Measurements from ENCODE around the gene ING4. TPM values are rescaled to one million over a fixed set of nuclear protein-coding genes. Genes with fewer than 3 reads are reported as not detected.

The ING4 gene
- total RNA-seq, 4 donors from 2014 or later, result 12.8 to 28.9 (median 19.7) TPM

DNA sequence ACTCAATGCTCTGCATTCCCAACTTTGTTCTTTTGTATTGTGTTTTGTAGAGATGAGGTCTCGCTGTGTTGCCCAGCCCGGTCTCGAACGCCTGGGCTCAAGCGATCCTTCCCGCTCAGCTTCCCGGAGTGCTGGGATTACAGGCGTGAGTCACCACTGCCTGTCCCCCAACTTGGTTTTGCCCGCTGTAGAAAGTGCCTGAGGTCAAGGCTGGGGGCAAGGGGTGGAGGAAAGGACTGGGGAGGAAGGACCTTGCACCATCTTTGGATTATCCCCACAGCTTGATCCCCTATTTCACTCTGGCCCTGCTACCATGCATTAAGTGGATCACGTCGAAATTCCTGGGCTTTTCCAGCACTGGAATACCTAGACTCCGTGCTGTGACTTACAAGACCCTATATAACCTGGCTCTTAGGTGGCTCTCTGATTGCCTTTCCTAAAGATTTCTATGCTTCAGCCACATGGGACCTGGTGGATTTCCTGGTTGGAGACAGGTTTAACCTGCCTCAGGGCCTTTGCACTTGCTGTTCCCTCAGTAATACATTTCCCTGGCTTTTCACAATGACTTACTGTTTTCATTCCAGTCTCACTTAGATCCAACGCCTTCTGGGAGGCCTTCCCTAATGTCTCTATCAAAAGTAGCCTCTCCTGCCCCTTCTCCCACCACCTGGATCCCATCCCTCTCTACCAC, 38.3 kb upstream of the ING4 start:
- in situ Hi-C loops (cut with MboI; ENCODE audit: low sequenced_read_pairs in 4 of 4), result loop anchor here in 1 of 4 donors (10.0 kb wide), 1 partner anchor 46 kb away; no protein-coding TSS in a partner anchor
- ATAC-seq, result no peak

GRCh38 chr12:6700646-6701051, 37.7 kb upstream of the ING4 start, which contains the start of gene PIANP:
PIANP (minus strand) TSS chr12:6700815; CDS start chr12:6698061, 2,754 bp downstream.
- DNase-seq, result no peak

More for the DNA sequence above, 38.3 kb upstream of the ING4 start:
- DNase-seq, result no peak
- peaks cover 0 to 2% of the 10 kb centered on the region in 2 donors for H3K4me1 ChIP-seq
- H3K36me3 ChIP-seq, result no peaks in the 10 kb centered on the region
- peak overlapping the region in 2 of 4 donors; percentile 13 to 38 for H3K4me3 ChIP-seq
- no peaks in the 10 kb centered on the region for H3K9me3 ChIP-seq
- H3K27me3 ChIP-seq, result peaks cover 69 to 90% (median 74%) of the 10 kb centered on the region in 3 donors
- no peak overlapping the region for H3K27ac ChIP-seq
- intact Hi-C loops (cut with DNase I; ENCODE audit: low total_unique reads), result no loop called here
- TF ChIP-seq POLR2A (IDR thresholded peaks at IDR 0.05), result no peak
- TF ChIP-seq CTCF (IDR thresholded peaks at IDR 0.05 in 4 of 5, conservative IDR thresholded peaks at IDR 0.05 in 1 of 5), result no peak

DNA sequence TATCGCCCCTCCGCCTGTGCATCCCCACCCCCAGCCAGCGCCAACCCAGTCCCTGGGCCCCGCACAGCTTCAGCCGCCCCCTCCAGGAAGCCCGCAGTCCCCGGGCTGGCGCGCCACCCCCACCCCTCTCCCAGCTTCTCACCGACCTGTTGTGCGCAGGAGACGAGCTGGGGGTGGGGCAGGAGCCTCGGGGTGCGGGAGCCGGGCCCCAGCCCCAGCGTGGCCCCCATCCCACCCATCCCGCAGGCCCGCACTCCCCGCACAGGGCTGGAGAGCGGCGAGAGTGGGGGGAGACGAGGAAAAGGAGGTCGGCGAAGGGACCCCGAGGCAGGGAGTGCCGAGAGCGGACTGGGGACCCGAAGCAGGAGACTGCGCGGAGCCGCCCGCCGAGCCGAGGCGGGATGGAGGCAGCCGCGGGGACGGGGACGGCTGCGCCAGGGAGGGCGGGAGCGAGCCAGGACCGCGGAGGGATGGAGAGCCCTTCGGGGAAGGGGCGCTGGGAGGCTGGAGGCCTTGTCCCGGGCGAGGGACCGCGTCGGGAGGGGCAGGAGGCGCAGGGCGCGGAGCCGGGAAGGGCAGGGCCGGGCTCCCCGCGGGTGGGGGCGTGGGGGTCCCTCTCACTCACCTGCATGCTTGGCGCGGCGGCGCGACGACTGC, 37.2 kb upstream of the ING4 start:
- in situ Hi-C loops (cut with MboI; ENCODE audit: low sequenced_read_pairs in 4 of 4), result loop anchor here in 1 of 4 donors (10.0 kb wide), 1 partner anchor 45 kb away; no protein-coding TSS in a partner anchor
- H3K27me3 ChIP-seq, result peaks cover 74 to 93% (median 79%) of the 10 kb centered on the region in 3 donors
- DNase-seq (no peak), ATAC-seq (no peak)
- no peaks in the 10 kb centered on the region for H3K36me3 ChIP-seq
- H3K9me3 ChIP-seq, result no peaks in the 10 kb centered on the region
- no peak overlapping the region for H3K27ac ChIP-seq
- H3K4me1 ChIP-seq, result peaks cover 0 to 2% of the 10 kb centered on the region in 2 donors
- intact Hi-C loops (cut with DNase I; ENCODE audit: low total_unique reads), result no loop called here
- TF ChIP-seq CTCF (IDR thresholded peaks at IDR 0.05 in 4 of 5, conservative IDR thresholded peaks at IDR 0.05 in 1 of 5) (no peak), POLR2A (IDR thresholded peaks at IDR 0.05) (no peak)
- H3K4me3 ChIP-seq, result peak overlapping the region; percentile 27 to 38 (median 36)

More at GRCh38 chr12:6700646-6701051, 37.7 kb upstream of the ING4 start, which contains the start of gene PIANP:
- no peak for ATAC-seq
- no peak within 1 kb of the TSS for H3K27ac ChIP-seq
- intact Hi-C loops (cut with DNase I; ENCODE audit: low total_unique reads) (no loop called here), in situ Hi-C loops (cut with MboI; ENCODE audit: low sequenced_read_pairs in 4 of 4) (loop anchor here in 1 of 4 donors (10.0 kb wide), 1 partner anchor 46 kb away; no protein-coding TSS in a partner anchor)
- H3K36me3 ChIP-seq, result no peaks in the 10 kb centered on the region
- peak within 1 kb of the TSS; percentile 27 to 38 (median 36) for H3K4me3 ChIP-seq
- no peak for TF ChIP-seq CTCF (IDR thresholded peaks at IDR 0.05 in 4 of 5, conservative IDR thresholded peaks at IDR 0.05 in 1 of 5)
- no peak for TF ChIP-seq POLR2A (IDR thresholded peaks at IDR 0.05)
- H3K4me1 ChIP-seq, result peaks cover 0 to 2% of the 10 kb centered on the region in 2 donors
- H3K9me3 ChIP-seq, result no peaks in the 10 kb centered on the region
- peaks cover 74 to 92% (median 76%) of the 10 kb centered on the region in 3 donors for H3K27me3 ChIP-seq

DNA sequence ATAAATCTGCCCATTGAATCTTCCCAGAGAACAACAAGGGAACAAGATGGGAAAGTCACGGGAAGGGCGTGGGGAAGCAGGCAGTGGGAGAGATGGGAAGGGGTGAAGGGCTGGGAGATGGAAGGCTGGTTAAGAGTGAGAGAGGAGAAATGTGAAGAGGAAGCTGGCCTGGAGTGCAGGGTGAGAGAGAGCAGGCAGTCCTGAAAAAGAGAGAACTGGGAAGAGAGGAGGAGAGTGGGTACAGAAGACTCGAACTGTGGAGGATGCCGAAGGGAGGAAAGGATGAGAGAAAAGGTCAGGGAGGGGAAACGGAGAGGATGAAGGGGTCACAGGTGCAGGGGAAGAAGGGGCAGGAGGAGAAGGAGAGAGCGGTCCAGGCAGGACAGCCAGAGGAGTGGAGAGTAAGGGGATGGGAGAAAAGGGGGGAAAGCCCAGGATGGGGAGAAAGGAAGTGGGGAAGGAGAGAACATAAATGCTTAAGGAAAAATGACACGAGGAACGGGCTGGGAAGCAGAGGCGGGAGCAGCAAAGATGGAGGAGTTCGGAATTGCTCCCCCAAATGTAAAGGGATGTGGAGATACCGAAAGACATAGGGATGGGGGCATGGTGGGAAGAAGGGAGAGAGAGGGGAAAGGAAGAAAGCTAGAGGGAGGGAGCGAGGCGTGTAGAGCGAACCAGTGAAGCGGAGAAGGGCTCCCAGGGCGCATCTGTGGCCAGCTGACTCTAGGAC, 36.5 kb upstream of the ING4 start:
- intact Hi-C loops (cut with DNase I; ENCODE audit: low total_unique reads), result no loop called here
- H3K4me1 ChIP-seq, result peaks cover 0 to 2% of the 10 kb centered on the region in 2 donors
- no peak for ATAC-seq

More for the DNA sequence above, 36.5 kb upstream of the ING4 start:
- no peak for TF ChIP-seq POLR2A (IDR thresholded peaks at IDR 0.05)
- no peak for TF ChIP-seq CTCF (IDR thresholded peaks at IDR 0.05 in 4 of 5, conservative IDR thresholded peaks at IDR 0.05 in 1 of 5)
- no peak for DNase-seq
- H3K9me3 ChIP-seq, result no peaks in the 10 kb centered on the region
- in situ Hi-C loops (cut with MboI; ENCODE audit: low sequenced_read_pairs in 4 of 4), result no loop called here
- H3K27me3 ChIP-seq, result peaks cover 70 to 95% (median 83%) of the 10 kb centered on the region in 3 donors
- no peak overlapping the region for H3K27ac ChIP-seq
- no peaks in the 10 kb centered on the region for H3K36me3 ChIP-seq
- H3K4me3 ChIP-seq, result peak overlapping the region in 2 of 4 donors; percentile 38
